Measurements from ENCODE around the gene CCDC85A. TPM values are rescaled to one million over a fixed set of nuclear protein-coding genes. Genes with fewer than 3 reads are reported as not detected.

CCDC85A gene
- total and polyA plus RNA-seq, 2 experiments from 2014 or later = 0.21 to 0.24 TPM

- no peaks in the 10 kb centered on the region for H3K9me3 Mint-ChIP-seq
- H3K27ac Mint-ChIP-seq = no peak overlapping the region
- peak; percentile 59; the same call in 2 of the 3 replicates for ATAC-seq
- Histone ChIP-seq H3K79me2 (replicated peaks; ENCODE audit: insufficient read depth) (no peaks in the 10 kb centered on the region), H3K27ac (ENCODE audit: low read depth) (no peak overlapping the region), H2AFZ (no peak overlapping the region), H3K36me3 (ENCODE audit: insufficient read depth) (no peaks in the 10 kb centered on the region), H3K27me3 (ENCODE audit: insufficient read depth) (no peaks in the 10 kb centered on the region), H3K4me1 (ENCODE audit: insufficient read depth) (peaks cover 56% of the 10 kb centered on the region), H3K9me2 (ENCODE audit: insufficient read depth) (0 out of 2 replicates have a peak, but pooled peaks cover 3% of the 10 kb centered on the region), H3K4me3 (no peak overlapping the region), H4K20me1 (replicated peaks; ENCODE audit: insufficient read depth) (no peaks in the 10 kb centered on the region), H3K4me2 (no peak overlapping the region; the same call in 1 of the 2 replicates), H3F3A (replicated peaks; ENCODE audit: low read depth) (no peaks in the 10 kb centered on the region)
- H3K36me3 Mint-ChIP-seq (ENCODE audit: low read depth) = no peaks in the 10 kb centered on the region
- H3K4me1 Mint-ChIP-seq = peaks cover 29% of the 10 kb centered on the region
- H3K4me3 Mint-ChIP-seq = no peak overlapping the region
- DNase-seq (ENCODE audit: low spot score) = no peak
- no peak for TF ChIP-seq REST (IDR thresholded peaks at IDR 0.05; ENCODE audit: unreplicated experiment)
- no peak for TF ChIP-seq EZH2phosphoT487 (IDR thresholded peaks at IDR 0.05; ENCODE audit: unreplicated experiment)
- no peak for TF ChIP-seq STAT1 (IDR thresholded peaks at IDR 0.05; ENCODE audit: unreplicated experiment)
- TF ChIP-seq POLR2AphosphoS5 (IDR thresholded peaks at IDR 0.05; ENCODE audit: low read depth) = no peak
- TF ChIP-seq CTCF (conservative IDR thresholded peaks at IDR 0.05; ENCODE audit: low read depth in 2 of 2) = no peak
- TF ChIP-seq NANOG (IDR thresholded peaks at IDR 0.05; ENCODE audit: borderline replicate concordance) = no peak
- no peak for TF ChIP-seq ZNF331 (CRISPR knock-in tag; IDR thresholded peaks at IDR 0.05; ENCODE audit: low read depth)
- TF ChIP-seq ETS1 (IDR thresholded peaks at IDR 0.05) = no peak
- TF ChIP-seq ZNF114 (CRISPR knock-in tag; IDR thresholded peaks at IDR 0.05) = no peak
- TF ChIP-seq JUNB (IDR thresholded peaks at IDR 0.05; ENCODE audit: unreplicated experiment) = no peak
- TF ChIP-seq EZH2 (IDR thresholded peaks at IDR 0.05; ENCODE audit: low read depth, unreplicated experiment) = no peak
- no peak for TF ChIP-seq CREB1 (CRISPR knock-in tag; IDR thresholded peaks at IDR 0.05; ENCODE audit: low read depth)
- H3K27me3 Mint-ChIP-seq (ENCODE audit: insufficient read depth, low read depth, poor library complexity) = no peaks in the 10 kb centered on the region
Observed at GRCh38 chr2:56334622-56335021, 150.8 kb downstream of the CCDC85A start.

All from GM23338 (cell line).